ENCODE results near the gene HGF. TPM values are rescaled to one million over a fixed set of nuclear protein-coding genes. Genes with fewer than 3 reads are reported as not detected.
A peak's percentile ranks its signal among the peaks of the same experiment; 100 is the strongest.

Gene HGF
- polyA plus RNA-seq, 3 donors, result 18.6 to 24.0 (median 18.9) TPM

GRCh38 chr7:81743201-81743600, 26.6 kb downstream of the HGF start:
- no peaks in the 10 kb centered on the region for H3K79me2 ChIP-seq (ENCODE audit: insufficient read depth, low read length)
- H3K4me3 ChIP-seq (replicated peaks in 1 of 3; ENCODE audit: low read depth in 2 of 3, low read length in 3 of 3), result no peak overlapping the region
- no peaks in the 10 kb centered on the region for H3K9me3 ChIP-seq (replicated peaks in 1 of 2; ENCODE audit: control insufficient read depth in 1 of 2, insufficient read depth in 1 of 2, low read length in 2 of 2)
- Mint-ChIP-seq H3K9me3 (no peaks in the 10 kb centered on the region), H3K36me3 (peaks cover 57 to 70% of the 10 kb centered on the region in 2 donors), H3K27me3 (ENCODE audit: low read depth in 3 of 3) (peaks cover 0 to 1% (median 0%) of the 10 kb centered on the region in 3 donors), H3K27ac (peak overlapping the region in 3 of 7 donors; percentile 44 to 57 (median 48)), H3K4me1 (no peaks in the 10 kb centered on the region), H3K4me3 (no peak overlapping the region)
- no peak overlapping the region for H2AFZ ChIP-seq (ENCODE audit: insufficient read depth, low read depth, low read length, poor library complexity, severe bottlenecking)
- H3K4me2 ChIP-seq (replicated peaks; ENCODE audit: extremely low read depth, low read length, poor library complexity, severe bottlenecking), result no peak overlapping the region
- no peak for TF ChIP-seq CTCF (IDR thresholded peaks at IDR 0.05)
- H3K36me3 ChIP-seq (replicated peaks in 1 of 2; ENCODE audit: control insufficient read depth in 1 of 2, insufficient read depth in 2 of 2, low read length in 2 of 2), result peaks cover 44 to 78% of the 10 kb centered on the region in 2 donors
- no peaks in the 10 kb centered on the region for H4K20me1 ChIP-seq (ENCODE audit: insufficient read depth, low read length)
- no CpG with 5 or more reads among the region's 9 CpGs for WGBS (ENCODE audit: insufficient coverage)
- no peak for DNase-seq
- no peaks in the 10 kb centered on the region for H3K27me3 ChIP-seq (ENCODE audit: control insufficient read depth in 2 of 2, insufficient read depth in 2 of 2, low read length in 2 of 2)
- H3K27ac ChIP-seq (ENCODE audit: low read depth in 1 of 2, low read length in 2 of 2), result peak overlapping the region in 1 of 2 donors; percentile 23
- H3K9ac ChIP-seq (ENCODE audit: insufficient read depth, low read length, poor library complexity, severe bottlenecking), result no peak overlapping the region
- intact Hi-C loops (cut with micrococcal nuclease), result no loop called here
- no peaks in the 10 kb centered on the region for H3K4me1 ChIP-seq (ENCODE audit: control insufficient read depth in 1 of 2, insufficient read depth in 2 of 2, low read length in 2 of 2)

- Mint-ChIP-seq H3K4me3 (no peak overlapping the region), H3K4me1 (no peaks in the 10 kb centered on the region), H3K9me3 (no peaks in the 10 kb centered on the region), H3K27ac (no peak overlapping the region), H3K27me3 (ENCODE audit: low read depth in 3 of 3) (peaks cover 0 to 1% (median 0%) of the 10 kb centered on the region in 3 donors), H3K36me3 (peaks cover 59 to 63% of the 10 kb centered on the region in 2 donors)
- no peak for DNase-seq
- Histone ChIP-seq H3K27ac (ENCODE audit: low read depth in 1 of 2, low read length in 2 of 2) (no peak overlapping the region), H2AFZ (ENCODE audit: insufficient read depth, low read depth, low read length, poor library complexity, severe bottlenecking) (no peak overlapping the region), H3K4me2 (replicated peaks; ENCODE audit: extremely low read depth, low read length, poor library complexity, severe bottlenecking) (no peak overlapping the region), H3K79me2 (ENCODE audit: insufficient read depth, low read length) (no peaks in the 10 kb centered on the region), H3K4me1 (ENCODE audit: control insufficient read depth in 1 of 2, insufficient read depth in 2 of 2, low read length in 2 of 2) (no peaks in the 10 kb centered on the region), H3K9ac (ENCODE audit: insufficient read depth, low read length, poor library complexity, severe bottlenecking) (no peak overlapping the region), H3K27me3 (ENCODE audit: control insufficient read depth in 2 of 2, insufficient read depth in 2 of 2, low read length in 2 of 2) (no peaks in the 10 kb centered on the region), H3K4me3 (replicated peaks in 1 of 3; ENCODE audit: low read depth in 2 of 3, low read length in 3 of 3) (no peak overlapping the region), H3K9me3 (replicated peaks in 1 of 2; ENCODE audit: control insufficient read depth in 1 of 2, insufficient read depth in 1 of 2, low read length in 2 of 2) (no peaks in the 10 kb centered on the region), H4K20me1 (ENCODE audit: insufficient read depth, low read length) (no peaks in the 10 kb centered on the region), H3K36me3 (replicated peaks in 1 of 2; ENCODE audit: control insufficient read depth in 1 of 2, insufficient read depth in 2 of 2, low read length in 2 of 2) (peaks cover 48 to 92% of the 10 kb centered on the region in 2 donors)
- no peak for TF ChIP-seq CTCF (IDR thresholded peaks at IDR 0.05)
- intact Hi-C loops (cut with micrococcal nuclease), result no loop called here
These were observed 29.4 kb downstream of the HGF start for GRCh38 chr7:81740403-81740802.
